Measurements from ENCODE around the gene SBK2. TPM values are rescaled to one million over a fixed set of nuclear protein-coding genes. Genes with fewer than 3 reads are reported as not detected.

The SBK2 gene
- polyA plus RNA-seq, 1 donor from 2014 or later: not detected

- Histone ChIP-seq H3K4me3 (ENCODE audit: low read length) (no peak overlapping the region), H4K20me1 (ENCODE audit: insufficient read depth) (no peaks in the 10 kb centered on the region), H3K9me2 (ENCODE audit: insufficient read depth, low read length) (no peaks in the 10 kb centered on the region), H2AFZ (ENCODE audit: low read depth, low read length) (no peak overlapping the region), H3K27me3 (ENCODE audit: insufficient read depth, low read depth, low read length) (no peaks in the 10 kb centered on the region), H3K4me2 (ENCODE audit: low read length) (no peak overlapping the region), H3K36me3 (ENCODE audit: insufficient read depth, low read length) (no peaks in the 10 kb centered on the region), H3K27ac (ENCODE audit: low read length) (no peak overlapping the region), H3K79me2 (replicated peaks; ENCODE audit: insufficient read depth, low read length) (no peaks in the 10 kb centered on the region), H3K9ac (ENCODE audit: low read length) (no peak overlapping the region), H3K9me3 (ENCODE audit: low read length) (no peaks in the 10 kb centered on the region), H3F3A (ENCODE audit: insufficient read depth, low read length, poor library complexity, severe bottlenecking) (no peaks in the 10 kb centered on the region)
- no peak for TF ChIP-seq REST (IDR thresholded peaks at IDR 0.05; ENCODE audit: borderline replicate concordance)
- TF ChIP-seq EP300 (conservative IDR thresholded peaks at IDR 0.05; ENCODE audit: poor library complexity, severe bottlenecking): no peak
- no peak for TF ChIP-seq EZH2 (IDR thresholded peaks at IDR 0.05; ENCODE audit: borderline replicate concordance, insufficient read depth, low read length, poor library complexity, severe bottlenecking)
- TF ChIP-seq RAD21 (conservative IDR thresholded peaks at IDR 0.05): no peak
- no peak for TF ChIP-seq SMC3 (conservative IDR thresholded peaks at IDR 0.05; ENCODE audit: poor library complexity)
- no peak for TF ChIP-seq MXI1 (conservative IDR thresholded peaks at IDR 0.05; ENCODE audit: poor library complexity, severe bottlenecking)
- TF ChIP-seq POLR2AphosphoS5 (IDR thresholded peaks at IDR 0.05): no peak
- TF ChIP-seq TAF1 (IDR thresholded peaks at IDR 0.05; ENCODE audit: low read depth): no peak
- TF ChIP-seq CTCF (IDR thresholded peaks at IDR 0.05; ENCODE audit: poor library complexity, severe bottlenecking): no peak
These were observed 4.2 kb upstream of the SBK2 start for GRCh38 chr19:55541091-55541490.

GRCh38 chr19:55540619-55541018, 3.7 kb upstream of the SBK2 start:
- no peak overlapping the region for H2AFZ ChIP-seq (ENCODE audit: low read depth, low read length)
- H3K9me3 ChIP-seq (ENCODE audit: low read length): no peaks in the 10 kb centered on the region
- no peaks in the 10 kb centered on the region for H3K9me2 ChIP-seq (ENCODE audit: insufficient read depth, low read length)
- no peak overlapping the region for H3K4me2 ChIP-seq (ENCODE audit: low read length)
- H3K27ac ChIP-seq (ENCODE audit: low read length): no peak overlapping the region
- no peak for TF ChIP-seq POLR2AphosphoS5 (IDR thresholded peaks at IDR 0.05)
- no peak for TF ChIP-seq MXI1 (conservative IDR thresholded peaks at IDR 0.05; ENCODE audit: poor library complexity, severe bottlenecking)
- TF ChIP-seq SMC3 (conservative IDR thresholded peaks at IDR 0.05; ENCODE audit: poor library complexity): no peak
- TF ChIP-seq CTCF (IDR thresholded peaks at IDR 0.05; ENCODE audit: poor library complexity, severe bottlenecking): no peak
- no peak for TF ChIP-seq TAF1 (IDR thresholded peaks at IDR 0.05; ENCODE audit: low read depth)
- H3K9ac ChIP-seq (ENCODE audit: low read length): no peak overlapping the region
- no peaks in the 10 kb centered on the region for H3K36me3 ChIP-seq (ENCODE audit: insufficient read depth, low read length)
- no peak overlapping the region for H3K4me3 ChIP-seq (ENCODE audit: low read length)
- H3K27me3 ChIP-seq (ENCODE audit: insufficient read depth, low read depth, low read length): no peaks in the 10 kb centered on the region
- H3F3A ChIP-seq (ENCODE audit: insufficient read depth, low read length, poor library complexity, severe bottlenecking): no peaks in the 10 kb centered on the region
- H3K79me2 ChIP-seq (replicated peaks; ENCODE audit: insufficient read depth, low read length): no peaks in the 10 kb centered on the region
- no peaks in the 10 kb centered on the region for H4K20me1 ChIP-seq (ENCODE audit: insufficient read depth)
